Mucosa of stomach (tissue), 1 donor: ENCODE measurements around the gene AGGF1.

Source experiments
- H3K27me3 ChIP-seq: one replicate; pipeline ENCODE4 v1.7.0; 2013; ENCODE audit warnings: mild to moderate bottlenecking, low read length; ENCODE audit not compliant: control insufficient read depth, insufficient read depth
- H3K36me3 ChIP-seq: one replicate; pipeline ENCODE4 v1.7.0; 2013; ENCODE audit warnings: low read length; ENCODE audit not compliant: control insufficient read depth, insufficient read depth
- H3K4me1 ChIP-seq: one replicate; pipeline ENCODE4 v1.7.0; 2013; ENCODE audit warnings: mild to moderate bottlenecking, low read length; ENCODE audit not compliant: control insufficient read depth, insufficient read depth
- H3K4me3 ChIP-seq: one replicate; pipeline ENCODE4 v1.7.0; 2013; ENCODE audit warnings: low read length
- H3K9ac ChIP-seq: one replicate; pipeline ENCODE4 v1.7.0; 2013; ENCODE audit warnings: mild to moderate bottlenecking, low read length, moderate library complexity
- H3K9me3 ChIP-seq: one replicate; pipeline ENCODE4 v1.7.0; 2013; ENCODE audit warnings: mild to moderate bottlenecking, low read length, moderate library complexity; ENCODE audit not compliant: control insufficient read depth
- donor health status: Pancreatic carcinoma.

AGGF1 gene

DNA sequence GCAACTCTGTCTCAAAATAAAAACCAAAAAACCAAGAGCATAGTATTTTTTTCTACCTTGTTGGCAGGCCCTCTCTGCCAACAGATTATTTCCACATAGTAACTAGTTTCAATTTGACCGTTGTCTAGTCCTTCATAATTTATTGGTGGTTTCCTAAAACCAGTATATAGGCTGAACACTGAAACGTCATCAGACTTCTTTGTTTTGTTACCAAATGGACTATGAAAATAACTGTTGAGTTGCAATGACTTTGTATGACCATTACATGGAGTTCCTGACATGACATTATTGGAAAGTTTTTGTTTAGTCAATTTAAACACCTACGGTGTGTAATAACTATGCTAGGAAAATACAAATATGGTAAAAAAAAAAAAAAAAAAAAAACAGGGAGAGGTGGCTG lies 1.7 kb downstream of the AGGF1 start:
- no peak overlapping the region for H3K9ac ChIP-seq
- H3K4me1 ChIP-seq, result peaks cover 16% of the 10 kb centered on the region
- no peak overlapping the region for H3K4me3 ChIP-seq
- peaks cover 3% of the 10 kb centered on the region for H3K9me3 ChIP-seq
- no peaks in the 10 kb centered on the region for H3K36me3 ChIP-seq
- no peaks in the 10 kb centered on the region for H3K27me3 ChIP-seq

GRCh38 chr5:77032635-77033034 lies 2.4 kb downstream of the AGGF1 start:
- Histone ChIP-seq H3K4me1 (peaks cover 16% of the 10 kb centered on the region), H3K9ac (no peak overlapping the region), H3K27me3 (no peaks in the 10 kb centered on the region), H3K4me3 (no peak overlapping the region), H3K36me3 (no peaks in the 10 kb centered on the region), H3K9me3 (peaks cover 3% of the 10 kb centered on the region)

DNA sequence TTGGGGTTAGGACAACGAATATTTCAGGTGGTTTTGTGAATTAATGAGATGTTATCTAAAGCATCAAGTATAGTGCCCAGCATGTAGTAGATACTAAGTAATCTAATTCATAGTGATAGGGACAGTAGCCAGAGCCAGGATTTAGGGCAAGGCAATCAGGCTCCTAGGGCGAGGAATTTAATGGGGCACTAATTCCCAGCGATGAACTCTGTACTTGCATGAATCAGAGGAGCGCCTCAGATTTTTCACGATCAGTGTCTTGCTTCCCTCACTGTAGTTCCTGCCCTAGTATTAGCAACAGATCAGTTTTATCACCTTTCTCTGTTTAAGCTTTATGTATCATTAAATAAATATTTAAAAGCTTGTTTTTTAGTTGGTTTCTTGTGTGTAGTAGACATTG lies 3.1 kb downstream of the AGGF1 start:
- H3K4me1 ChIP-seq, result peaks cover 16% of the 10 kb centered on the region
- H3K4me3 ChIP-seq, result no peak overlapping the region
- H3K27me3 ChIP-seq, result no peaks in the 10 kb centered on the region
- H3K36me3 ChIP-seq, result no peaks in the 10 kb centered on the region
- no peak overlapping the region for H3K9ac ChIP-seq
- H3K9me3 ChIP-seq, result peaks cover 3% of the 10 kb centered on the region

DNA sequence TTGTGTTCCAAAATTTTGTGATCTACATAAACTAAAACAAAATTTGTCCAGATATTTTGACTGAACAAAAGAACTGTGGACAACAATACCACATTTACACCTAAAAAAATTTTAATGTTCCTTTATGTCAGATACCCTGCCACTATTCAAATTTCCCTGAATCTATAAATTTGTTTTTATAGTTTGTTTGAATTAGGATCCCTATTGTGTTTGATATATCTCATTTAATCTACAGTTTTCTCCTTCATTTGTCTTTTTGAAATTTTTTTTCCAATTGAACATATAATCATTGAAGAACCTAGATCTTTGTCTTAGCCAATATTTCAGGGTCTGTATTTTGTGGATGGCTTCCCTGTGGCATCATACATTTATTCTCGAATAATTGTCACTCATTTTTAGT lies 5.7 kb downstream of the AGGF1 start:
- Histone ChIP-seq H3K27me3 (no peaks in the 10 kb centered on the region), H3K9me3 (no peaks in the 10 kb centered on the region), H3K36me3 (no peaks in the 10 kb centered on the region), H3K4me1 (peaks cover 16% of the 10 kb centered on the region), H3K9ac (no peak overlapping the region), H3K4me3 (no peak overlapping the region)

DNA sequence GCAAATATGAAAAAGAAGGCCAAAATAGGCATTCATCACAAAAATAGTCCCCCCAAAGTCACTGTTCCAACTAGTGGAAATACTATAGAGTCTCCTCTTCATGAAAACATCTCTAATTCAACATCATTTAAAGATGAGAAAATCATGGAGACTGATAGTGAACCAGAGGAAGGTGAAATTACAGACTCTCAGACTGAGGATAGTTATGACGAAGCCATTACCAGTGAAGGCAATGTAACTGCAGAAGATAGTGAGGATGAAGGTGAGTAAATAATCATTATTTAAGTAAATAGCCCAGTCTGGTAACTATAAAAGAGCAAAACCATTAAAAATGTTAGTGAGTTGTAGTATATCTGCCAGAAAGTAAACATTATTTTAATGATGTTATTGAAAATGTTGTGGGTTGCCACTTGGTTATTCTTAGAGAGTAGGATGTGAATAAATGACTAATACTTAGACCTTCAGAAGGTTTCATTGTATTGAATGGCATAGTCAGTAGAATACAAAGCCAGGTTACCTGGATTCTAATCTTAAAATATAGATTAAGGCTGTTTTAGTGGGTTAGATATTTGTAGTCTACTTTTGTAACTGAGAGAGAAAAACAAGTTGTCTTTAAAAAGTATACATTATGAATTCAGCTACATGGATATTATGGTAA lies 16.3 kb downstream of the AGGF1 start:
- no peaks in the 10 kb centered on the region for H3K27me3 ChIP-seq
- no peak overlapping the region for H3K4me3 ChIP-seq
- no peaks in the 10 kb centered on the region for H3K9me3 ChIP-seq
- H3K4me1 ChIP-seq, result no peaks in the 10 kb centered on the region
- H3K9ac ChIP-seq, result no peak overlapping the region
- H3K36me3 ChIP-seq, result no peaks in the 10 kb centered on the region

DNA sequence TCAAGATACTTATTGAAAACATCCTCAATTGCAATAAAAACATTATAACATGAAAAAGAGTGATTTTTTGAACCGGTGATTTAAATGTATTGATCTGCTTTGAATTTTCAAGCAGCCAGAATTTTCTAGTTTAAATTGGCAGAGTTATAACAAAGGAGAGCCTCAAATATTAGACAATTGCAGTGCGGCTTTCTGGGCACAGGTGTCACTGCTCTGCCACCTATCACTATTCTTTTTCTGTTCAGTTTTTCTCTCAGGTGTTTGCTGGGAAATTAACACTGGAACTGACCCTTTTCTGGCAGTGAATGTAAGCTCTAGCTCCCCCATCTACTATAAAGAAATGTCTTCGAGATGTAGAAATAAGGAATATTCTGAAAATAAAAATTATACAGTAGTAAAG lies 33.8 kb downstream of the AGGF1 start:
- peaks cover 11% of the 10 kb centered on the region for H3K4me1 ChIP-seq
- no peaks in the 10 kb centered on the region for H3K27me3 ChIP-seq
- no peaks in the 10 kb centered on the region for H3K36me3 ChIP-seq

DNA sequence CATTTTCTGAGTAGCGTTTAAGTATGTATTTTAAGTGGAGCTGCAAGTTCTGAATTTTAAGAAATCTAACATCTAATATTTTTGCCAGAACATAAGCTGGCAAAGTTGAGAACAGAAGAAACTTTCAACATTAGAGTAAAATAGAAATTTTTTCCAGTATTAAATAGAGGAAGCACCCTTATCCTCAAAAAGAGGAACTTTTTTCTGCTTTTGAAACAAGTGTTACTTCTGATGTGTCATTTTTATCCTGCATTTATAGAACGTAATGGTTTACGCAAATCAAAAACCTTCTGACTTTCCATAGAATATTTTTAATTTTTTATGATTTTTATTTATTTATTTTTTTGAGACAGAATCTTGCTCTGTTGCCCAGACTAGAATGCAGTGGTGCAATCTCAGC lies 35.1 kb downstream of the AGGF1 start:
- H3K9ac ChIP-seq, result no peak overlapping the region
- H3K27me3 ChIP-seq, result no peaks in the 10 kb centered on the region
- no peaks in the 10 kb centered on the region for H3K9me3 ChIP-seq
- no peaks in the 10 kb centered on the region for H3K36me3 ChIP-seq
- H3K4me1 ChIP-seq, result peaks cover 11% of the 10 kb centered on the region
- no peak overlapping the region for H3K4me3 ChIP-seq

More for the DNA sequence above, 33.8 kb downstream of the AGGF1 start:
- Histone ChIP-seq H3K4me3 (no peak overlapping the region), H3K9me3 (no peaks in the 10 kb centered on the region), H3K9ac (no peak overlapping the region)

DNA sequence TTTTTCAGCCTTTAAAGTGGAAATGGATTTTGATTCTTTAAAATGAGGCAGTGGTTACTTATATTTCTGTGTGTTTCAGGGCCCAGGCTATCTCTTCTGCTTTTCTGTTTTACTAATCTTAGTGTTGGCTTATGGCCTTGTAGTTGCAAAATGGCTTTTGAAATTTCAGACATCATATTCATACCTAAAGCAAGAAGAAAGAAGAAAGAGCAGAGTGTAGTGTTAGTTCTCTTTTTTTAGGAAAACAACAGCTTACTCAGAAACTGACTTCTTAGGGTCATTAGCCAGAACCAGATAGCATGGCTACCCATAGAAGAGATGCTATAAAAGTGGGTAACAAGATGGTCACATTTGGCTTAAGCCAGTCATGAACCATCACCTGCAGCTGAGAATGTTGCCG lies 36.0 kb downstream of the AGGF1 start:
- Histone ChIP-seq H3K36me3 (no peaks in the 10 kb centered on the region), H3K27me3 (no peaks in the 10 kb centered on the region), H3K4me1 (peaks cover 11% of the 10 kb centered on the region), H3K9me3 (no peaks in the 10 kb centered on the region), H3K4me3 (no peak overlapping the region), H3K9ac (no peak overlapping the region)

GRCh38 chr5:77066823-77067442 lies 36.7 kb downstream of the AGGF1 start:
- H3K9ac ChIP-seq, result no peak overlapping the region
- H3K36me3 ChIP-seq, result no peaks in the 10 kb centered on the region
- H3K4me1 ChIP-seq, result peaks cover 8% of the 10 kb centered on the region
- H3K27me3 ChIP-seq, result no peaks in the 10 kb centered on the region
- no peaks in the 10 kb centered on the region for H3K9me3 ChIP-seq
- H3K4me3 ChIP-seq, result no peak overlapping the region

DNA sequence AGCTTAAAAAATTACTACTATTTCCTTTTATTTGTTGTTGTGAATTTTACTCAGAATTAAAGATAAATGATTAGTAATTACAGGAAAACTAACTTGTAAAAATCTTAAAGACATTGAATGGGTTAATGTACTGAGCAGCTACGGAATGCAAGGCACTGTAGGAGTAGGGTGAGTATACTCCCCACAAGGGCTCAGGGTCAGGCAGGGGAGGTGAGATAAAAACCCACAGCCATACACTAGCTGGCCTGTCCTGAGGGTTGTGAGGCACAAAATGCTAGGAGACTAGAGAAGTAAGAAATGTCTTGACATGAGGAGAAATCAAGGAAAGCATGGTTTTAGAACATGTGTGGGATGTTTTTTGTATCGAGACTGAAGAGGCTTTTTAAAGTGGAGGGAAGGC lies 43.5 kb downstream of the AGGF1 start:
- H3K36me3 ChIP-seq, result no peaks in the 10 kb centered on the region
- H3K9me3 ChIP-seq, result no peaks in the 10 kb centered on the region
- no peak overlapping the region for H3K9ac ChIP-seq
- no peaks in the 10 kb centered on the region for H3K27me3 ChIP-seq
- peaks cover 5% of the 10 kb centered on the region for H3K4me1 ChIP-seq
- no peak overlapping the region for H3K4me3 ChIP-seq

DNA sequence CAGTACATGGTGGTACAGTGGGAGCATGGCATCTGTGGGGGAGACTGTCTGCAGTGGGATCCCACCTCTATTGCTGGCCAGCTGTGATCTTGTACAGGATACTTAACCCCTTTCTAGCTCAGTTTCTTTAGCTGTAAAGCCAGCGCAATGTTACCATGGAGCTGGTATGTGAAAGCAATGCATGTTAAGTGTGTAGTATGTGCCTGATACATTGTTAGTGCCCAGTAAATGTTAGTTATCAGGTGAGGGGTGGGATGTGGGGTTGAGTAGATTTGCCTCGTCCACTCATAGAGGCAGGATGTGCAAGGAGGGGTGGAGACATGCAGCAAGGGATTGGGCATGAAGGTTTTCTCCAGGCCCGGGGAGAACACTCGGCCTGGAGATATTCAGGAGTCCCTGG lies 44.5 kb downstream of the AGGF1 start:
- Histone ChIP-seq H3K4me3 (no peak overlapping the region), H3K9ac (no peak overlapping the region), H3K36me3 (no peaks in the 10 kb centered on the region), H3K4me1 (peaks cover 5% of the 10 kb centered on the region), H3K27me3 (no peaks in the 10 kb centered on the region), H3K9me3 (no peaks in the 10 kb centered on the region)

GRCh38 chr5:77076961-77077828 lies 47.0 kb downstream of the AGGF1 start:
- Histone ChIP-seq H3K36me3 (no peaks in the 10 kb centered on the region), H3K9me3 (no peaks in the 10 kb centered on the region), H3K4me1 (peaks cover 5% of the 10 kb centered on the region), H3K9ac (peak overlapping the region; percentile 7), H3K4me3 (no peak overlapping the region), H3K27me3 (no peaks in the 10 kb centered on the region)
